Endothelial cell of umbilical vein (primary cell): ENCODE results near the gene KCNS1. TPM values are rescaled to one million over a fixed set of nuclear protein-coding genes. Genes with fewer than 3 reads are reported as not detected.

Source experiments
- BruUV-seq: library from RNA; stranded (reverse); fragments of 400-500 nt; replicated peaks from 2 replicates; lab custom pipeline; 2021; lab: Mats Ljungman, UMichigan
- CTCF ChIA-PET: fragments of 300-600, 350-600 bp; sonication (Branson Sonifier 250); formaldehyde crosslinking; loops from one replicate; lab custom pipeline; 2021; ENCODE audit warnings: antibody characterized with exemption, inconsistent platforms; lab: Charles Lee
- POLR2A ChIA-PET: fragments of 300-600, 350-600 bp; sonication (Branson Sonifier 250); formaldehyde crosslinking; loops from one replicate; lab custom pipeline; 2021; ENCODE audit warnings: antibody characterized with exemption, inconsistent platforms; lab: Charles Lee
- DNase-seq: peaks from one replicate; pipeline ENCODE4 v3.0.0-alpha.2; 2011; ENCODE audit warnings: low read depth, low spot score
- FAIRE-seq: peaks from 2 replicates; lab custom pipeline; 2011; peaks lifted over from hg19 to GRCh38; lab: Jason Lieb, UNC
- H2AFZ ChIP-seq: 2 replicates; pipeline ENCODE4 v1.6.0; 2012; ENCODE audit warnings: low read depth, low read length, control low read depth, inconsistent platforms
- H3K27ac ChIP-seq: 2 replicates; pipeline ENCODE4 v1.5.1; 2011; ENCODE audit warnings: low read depth, mild to moderate bottlenecking, control low read depth, low read length, moderate library complexity; ENCODE audit not compliant: insufficient read depth
- H3K27me3 ChIP-seq, 2 experiments: 2 replicates each; pipeline versions ENCODE4 v1.6.0 to v1.6.1; 2011; ENCODE audit warnings: low read length in 2 of 2, mixed read lengths in 1 of 2; ENCODE audit not compliant: control insufficient read depth in 2 of 2, insufficient read depth in 2 of 2
- H3K36me3 ChIP-seq, 2 experiments: 2 replicates in 1 of 2; 3 replicates in 1 of 2; pipeline ENCODE4 v1.5.1; 2011; ENCODE audit warnings: low read length in 2 of 2, mild to moderate bottlenecking in 1 of 2, moderate library complexity in 1 of 2; ENCODE audit not compliant: control insufficient read depth in 2 of 2, insufficient read depth in 2 of 2; ENCODE audit errors: extremely low read depth in 1 of 2
- H3K4me1 ChIP-seq: 3 replicates; pipeline ENCODE4 v1.5.1; 2011; ENCODE audit warnings: mild to moderate bottlenecking, low read length; ENCODE audit not compliant: control insufficient read depth, insufficient read depth; ENCODE audit errors: extremely low read depth
- H3K4me2 ChIP-seq: 2 replicates; pipeline ENCODE4 v1.6.1; 2011; ENCODE audit warnings: low read length, control low read depth, mixed read lengths; ENCODE audit not compliant: insufficient read depth
- H3K4me3 ChIP-seq, 3 experiments: fragments of 200-600 bp in 1 of 3; sonication (generic), shearing (Covaris generic) in 1 of 3; replicated peaks in 1 of 3; 2 replicates each; pipeline ENCODE4 v1.5.1; 2011 to 2016; ENCODE audit warnings: control low read depth in 3 of 3, low read length in 3 of 3, mild to moderate bottlenecking in 2 of 3, inconsistent platforms in 1 of 3, low read depth in 1 of 3, moderate library complexity in 1 of 3; ENCODE audit not compliant: insufficient read depth in 1 of 3
- H3K79me2 ChIP-seq: 2 replicates; pipeline ENCODE4 v1.6.0; 2012; ENCODE audit warnings: low read length, inconsistent platforms; ENCODE audit not compliant: control insufficient read depth, insufficient read depth
- H3K9ac ChIP-seq: replicated peaks from 2 replicates; pipeline ENCODE3; 2011; ENCODE audit warnings: low read length, control low read depth; ENCODE audit not compliant: insufficient read depth; ENCODE audit errors: extremely low read depth
- H3K9me1 ChIP-seq: replicated peaks from 3 replicates; pipeline ENCODE4 v1.6.0; 2011; ENCODE audit warnings: mild to moderate bottlenecking, low read length; ENCODE audit not compliant: control insufficient read depth, insufficient read depth; ENCODE audit errors: extremely low read depth
- H3K9me3 ChIP-seq: replicated peaks from 2 replicates; pipeline ENCODE4 v1.5.1; 2012; ENCODE audit warnings: low read length, inconsistent platforms; ENCODE audit not compliant: control insufficient read depth, insufficient read depth
- H4K20me1 ChIP-seq: replicated peaks from 2 replicates; pipeline ENCODE3; 2011; ENCODE audit warnings: mild to moderate bottlenecking, low read length; ENCODE audit not compliant: control insufficient read depth, insufficient read depth; ENCODE audit errors: extremely low read depth
- CTCF ChIP-seq, 2 donors: IDR thresholded peaks; 1 replicate in 1 of 2; 2 replicates in 1 of 2; pipeline ENCODE4 v1.5.1; 2011; ENCODE audit warnings: low read length in 2 of 2, mild to moderate bottlenecking in 2 of 2, moderate library complexity in 2 of 2, control low read depth in 1 of 2, inconsistent platforms in 1 of 2, low read depth in 1 of 2; ENCODE audit not compliant: insufficient read depth in 1 of 2; ENCODE audit errors: extremely low read depth in 1 of 2
- EZH2 ChIP-seq: IDR thresholded peaks from 2 replicates; pipeline ENCODE4 v1.6.1; 2012; ENCODE audit warnings: borderline replicate concordance, low read depth, mild to moderate bottlenecking, moderate library complexity, low read length, inconsistent platforms; ENCODE audit not compliant: severe bottlenecking
- GATA2 ChIP-seq: IDR thresholded peaks from 2 replicates; pipeline ENCODE4 v1.7.0; 2011; ENCODE audit warnings: low read depth, mild to moderate bottlenecking, moderate library complexity, mixed read lengths, low read length; ENCODE audit not compliant: insufficient read length, insufficient read depth
- JUN ChIP-seq: IDR thresholded peaks from 2 replicates; pipeline ENCODE4 v1.6.1; 2011; ENCODE audit warnings: borderline replicate concordance, low read depth; ENCODE audit not compliant: insufficient read length, insufficient read depth
- MAX ChIP-seq: IDR thresholded peaks from 2 replicates; pipeline ENCODE4 v1.6.1; 2011; ENCODE audit not compliant: insufficient read depth, insufficient read length
- MYC ChIP-seq: IDR thresholded peaks from one replicate; pipeline ENCODE4 v1.6.1; 2011; ENCODE audit warnings: mild to moderate bottlenecking, low read depth, low read length
- POLR2A ChIP-seq: IDR thresholded peaks from 2 replicates; pipeline ENCODE4 v1.6.1; 2012; ENCODE audit warnings: low read depth, mild to moderate bottlenecking, control low read depth, low read length
- dilution Hi-C: fragments of 300-500 bp; cut with MboI; formaldehyde crosslinking; loops from one replicate; pipeline ENCODE4 v1.15.0; 2019; ENCODE audit warnings: low sequenced_read_pairs; ENCODE audit not compliant: extremely low pct_ligation_motif_present
- intact Hi-C: fragments of 100-400 bp; cut with micrococcal nuclease; formaldehyde crosslinking; loops from one replicate; pipeline ENCODE4 v1.10.0; 2022
- polyA plus RNA-seq, 4 experiments: library from polyadenylated mRNA; depleted of rRNA in 3 of 4; stranded (reverse) in 3 of 4; unstranded in 1 of 4; fragments of >200 nt; gene quantifications; 2 replicates each; pipeline versions ENCODE4 v1.2.1 to v1.2.3, GENCODE V29; 2011 to 2012; ENCODE audit warnings: missing spikeins in 1 of 4
- total RNA-seq: library from RNA; stranded (reverse); gene quantifications from 2 replicates; pipeline ENCODE4 v1.2.3, GENCODE V29; 2021

KCNS1 gene
- total and polyA plus RNA-seq, 2 donors (not counting 3 experiments of a cell fraction or from before 2014, with no cell fraction given) = 0.14 to 0.29 TPM

DNA sequence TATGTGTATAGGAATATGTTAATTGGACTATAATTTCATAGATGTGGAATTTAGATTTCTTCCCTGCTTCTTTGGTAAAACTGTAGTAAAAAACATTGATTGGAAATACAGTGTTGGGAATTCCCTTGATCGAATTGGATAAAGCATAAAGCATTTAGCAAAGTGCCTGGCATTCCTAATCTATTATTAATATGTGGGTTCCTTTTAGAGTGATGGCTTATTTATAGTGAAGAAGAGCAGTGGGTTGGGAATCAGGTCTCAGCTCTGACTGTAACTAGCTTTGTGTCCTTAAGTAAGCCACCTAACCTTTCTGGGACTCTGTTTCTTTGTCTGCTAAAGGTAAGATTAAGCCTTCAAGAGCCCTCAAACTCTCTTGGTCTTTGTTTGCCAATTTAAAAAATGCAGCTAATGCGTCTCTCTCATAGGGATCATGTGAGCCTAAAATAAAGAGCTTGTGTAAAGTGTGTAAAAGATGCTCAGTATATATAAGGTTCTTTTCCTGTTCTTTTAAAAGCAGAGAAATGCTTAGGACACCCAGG is 53.3 kb downstream of the KCNS1 start:
- Histone ChIP-seq H3K4me2 (no peak overlapping the region), H3K9me1 (no peaks in the 10 kb centered on the region), H3K9ac (no peak overlapping the region), H3K27ac (no peak overlapping the region), H3K9me3 (no peaks in the 10 kb centered on the region), H3K4me3 (no peak overlapping the region), H3K79me2 (no peaks in the 10 kb centered on the region), H4K20me1 (no peaks in the 10 kb centered on the region), H2AFZ (no peak overlapping the region), H3K27me3 (no peaks in the 10 kb centered on the region), H3K4me1 (peaks cover 12% of the 10 kb centered on the region), H3K36me3 (no peaks in the 10 kb centered on the region)
- ChIA-PET CTCF (interaction anchor here (1.1 to 4.3 kb wide), 4 partner anchors 49 to 264 kb away, joined by 3 to 25 read pairs (median 4); no protein-coding TSS in a partner anchor), POLR2A (no interaction called here)
- DNase-seq = no peak
- no TSS peak for BruUV-seq
- dilution Hi-C loops (no loop called here), intact Hi-C loops (no loop called here)
- no peak for TF ChIP-seq JUN
- no peak for TF ChIP-seq POLR2A
- TF ChIP-seq MYC = no peak
- TF ChIP-seq EZH2 = no peak
- no peak for TF ChIP-seq GATA2
- no peak for TF ChIP-seq MAX
- no peak for TF ChIP-seq CTCF (IDR thresholded peaks at IDR 0.05; ENCODE audit: extremely low read depth in 1 of 2, insufficient read depth in 1 of 2, low read depth in 1 of 2, low read length in 2 of 2)
- no peak for FAIRE-seq
